ENCODE data around the gene FERMT3. TPM values are rescaled to one million over a fixed set of nuclear protein-coding genes. Genes with fewer than 3 reads are reported as not detected.

The FERMT3 gene
- total and polyA plus RNA-seq, 7 experiments from 2014 or later: 77.1 to 209 (median 120) TPM

DNA sequence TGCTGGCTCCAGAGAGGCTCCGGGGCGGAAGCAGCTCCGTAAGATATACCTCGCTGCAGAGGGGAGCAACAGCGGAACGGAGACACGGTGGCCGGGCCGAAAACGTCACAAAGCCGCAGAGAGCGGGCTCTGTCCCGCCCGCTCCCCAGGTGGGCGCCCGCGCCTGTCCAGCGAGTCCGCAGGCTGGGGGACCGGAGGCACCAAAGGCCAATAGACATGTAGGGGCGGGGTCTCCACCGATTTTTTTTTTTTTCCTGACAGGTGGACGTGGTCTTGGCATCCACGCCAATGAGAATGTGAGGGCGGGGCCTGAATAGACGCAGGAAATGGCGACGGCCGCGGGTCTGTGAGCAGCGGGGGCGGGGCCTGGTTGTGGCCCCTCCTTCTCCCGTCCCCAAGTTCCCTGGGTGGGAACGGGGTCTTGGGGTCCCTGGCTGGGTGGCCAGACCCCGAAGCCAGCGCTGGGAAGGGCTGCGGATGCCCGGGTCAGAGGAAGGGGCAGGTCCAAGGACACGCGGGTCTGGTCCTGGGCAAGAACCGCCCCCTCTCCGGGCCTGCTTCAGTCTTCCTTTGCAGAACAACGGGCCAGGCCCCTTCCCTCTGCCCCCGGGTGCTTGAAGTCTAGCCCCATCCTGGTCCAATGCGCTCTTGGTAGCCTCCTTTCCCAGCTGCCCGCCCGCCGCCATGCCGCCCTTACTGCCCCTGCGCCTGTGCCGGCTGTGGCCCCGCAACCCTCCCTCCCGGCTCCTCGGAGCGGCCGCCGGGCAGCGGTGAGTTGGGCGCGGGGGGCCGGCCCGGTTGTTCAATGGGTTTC, 23.9 kb downstream of the FERMT3 start, which contains the start of gene DNAJC4:
Gene DNAJC4, plus strand, starts transcription at position 378 of the 814 bp plus-strand sequence. Its CDS starts 307 bp downstream, at position 685.
- intact Hi-C loops (cut with micrococcal nuclease): loop anchor here (1.0 kb wide), 8 partner anchors 11 to 75 kb away; partner anchors contain the start of genes FKBP2 (in 2 of the 2), ESRRA (in 1 of the 2) and GPR137 (in 1 of the 2)
- peak within 1 kb of the TSS; percentile 79 for H3K4me3 ChIP-seq (ENCODE audit: low read length)
- H3K9me3 ChIP-seq (ENCODE audit: control insufficient read depth in 2 of 3, low read length in 3 of 3): no peaks in the 10 kb centered on the region

DNA sequence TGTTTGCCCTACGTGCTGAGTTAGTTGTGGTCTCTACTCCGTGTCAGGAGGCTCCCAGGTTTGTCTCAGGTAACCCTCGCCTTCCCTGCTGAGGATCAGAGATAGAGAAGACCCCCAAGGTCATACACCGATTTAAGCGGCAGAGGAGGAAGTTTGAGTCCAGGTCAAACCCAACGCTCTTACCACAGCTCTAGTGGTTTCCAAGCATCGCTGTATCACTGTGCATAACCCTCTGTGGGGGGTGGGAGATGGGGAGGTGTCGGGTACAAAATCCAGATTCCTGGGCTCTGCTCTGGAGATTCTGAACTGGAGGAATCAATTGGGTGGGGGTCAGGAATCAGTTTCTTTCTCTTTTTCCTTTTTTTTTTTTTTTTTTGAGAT, 24.5 kb downstream of the FERMT3 start:
- ATAC-seq (no peak), DNase-seq (no peak)
- Mint-ChIP-seq H3K27me3 (no peaks in the 10 kb centered on the region), H3K4me1 (peaks cover 28 to 74% (median 55%) of the 10 kb centered on the region in 7 donors), H3K9me3 (no peaks in the 10 kb centered on the region), H3K4me3 (peak overlapping the region; percentile 88 to 96 (median 90)), H3K27ac (peak overlapping the region; percentile 69 to 96 (median 92)), H3K36me3 (peaks cover 0 to 1% (median 0%) of the 10 kb centered on the region in 5 donors)
- intact Hi-C loops (cut with micrococcal nuclease): loop anchor here (1.0 kb wide), 8 partner anchors 10 to 74 kb away; partner anchors contain the start of genes FKBP2 (in 2 of the 2), ESRRA (in 1 of the 2) and GPR137 (in 1 of the 2)
- Histone ChIP-seq H3K27ac (ENCODE audit: low read depth, low read length) (peak overlapping the region; percentile 83), H3K4me1 (ENCODE audit: control insufficient read depth in 2 of 2, insufficient read depth in 2 of 2, low read length in 2 of 2) (peaks cover 32 to 43% of the 10 kb centered on the region in 2 donors), H3K27me3 (ENCODE audit: control insufficient read depth in 2 of 2, insufficient read depth in 2 of 2, low read length in 2 of 2) (no peaks in the 10 kb centered on the region), H3K36me3 (ENCODE audit: control insufficient read depth in 2 of 3, insufficient read depth in 3 of 3, low read length in 3 of 3) (no peaks in the 10 kb centered on the region), H3K9me3 (ENCODE audit: control insufficient read depth in 2 of 3, low read length in 3 of 3) (no peaks in the 10 kb centered on the region), H3K4me3 (ENCODE audit: low read length) (peak overlapping the region; percentile 79)
- POLR2A ChIA-PET: interaction anchor here (0.6 to 8.3 kb wide), 8 partner anchors 9 to 1440 kb away, joined by 3 to 94 read pairs (median 5); partner anchors contain the start of genes FERMT3 and FKBP2
- CTCF ChIA-PET: no interaction called here

More for the DNA sequence above, 23.9 kb downstream of the FERMT3 start, which contains the start of gene DNAJC4:
- H3K36me3 Mint-ChIP-seq: peaks cover 0 to 1% (median 0%) of the 10 kb centered on the region in 5 donors
- Histone ChIP-seq H3K4me1 (ENCODE audit: control insufficient read depth in 2 of 2, insufficient read depth in 2 of 2, low read length in 2 of 2) (peaks cover 30 to 42% of the 10 kb centered on the region in 2 donors), H3K27me3 (ENCODE audit: control insufficient read depth in 2 of 2, insufficient read depth in 2 of 2, low read length in 2 of 2) (no peaks in the 10 kb centered on the region), H3K36me3 (ENCODE audit: control insufficient read depth in 2 of 3, insufficient read depth in 3 of 3, low read length in 3 of 3) (no peaks in the 10 kb centered on the region), H3K27ac (ENCODE audit: low read depth, low read length) (peak within 1 kb of the TSS; percentile 83)
- peak within 1 kb of the TSS; percentile 85 to 96 (median 92) for H3K27ac Mint-ChIP-seq
- POLR2A ChIA-PET: interaction anchor here (0.6 to 8.3 kb wide), 12 partner anchors 9 to 1440 kb away, joined by 3 to 94 read pairs (median 5); partner anchors contain the start of genes FERMT3, FKBP2 and STIP1
- ATAC-seq (peak; percentile 74), DNase-seq (peak; percentile 76 to 90 (median 87))
- no peaks in the 10 kb centered on the region for H3K9me3 Mint-ChIP-seq
- H3K4me1 Mint-ChIP-seq: peaks cover 25 to 69% (median 54%) of the 10 kb centered on the region in 7 donors
- peak within 1 kb of the TSS; percentile 88 to 96 (median 90) for H3K4me3 Mint-ChIP-seq
- H3K27me3 Mint-ChIP-seq: no peaks in the 10 kb centered on the region
- CTCF ChIA-PET: interaction anchor here (0.7 to 0.8 kb wide), 2 partner anchors 42 to 74 kb away, joined by 3 to 6 read pairs; partner anchors contain the start of gene ESRRA

DNA sequence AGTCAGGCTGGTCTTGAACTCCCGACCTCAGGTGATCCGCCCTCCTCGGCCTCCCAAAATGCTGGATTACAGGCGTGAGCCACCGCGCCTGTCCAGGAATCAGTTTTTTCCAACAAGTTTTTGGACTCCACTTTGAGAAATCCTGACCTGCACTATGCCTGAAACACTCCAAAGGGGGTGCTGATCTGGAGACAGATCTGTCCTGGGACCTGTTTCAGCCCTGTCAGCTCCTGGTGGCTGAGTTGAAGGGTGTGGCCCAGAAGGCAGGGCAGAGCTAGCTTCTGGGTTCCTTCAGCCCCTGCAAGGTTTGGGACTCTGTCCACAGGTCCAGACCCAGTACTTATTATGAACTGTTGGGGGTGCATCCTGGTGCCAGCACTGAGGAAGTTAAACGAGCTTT, 25.0 kb downstream of the FERMT3 start:
- no peaks in the 10 kb centered on the region for H3K9me3 Mint-ChIP-seq

DNA sequence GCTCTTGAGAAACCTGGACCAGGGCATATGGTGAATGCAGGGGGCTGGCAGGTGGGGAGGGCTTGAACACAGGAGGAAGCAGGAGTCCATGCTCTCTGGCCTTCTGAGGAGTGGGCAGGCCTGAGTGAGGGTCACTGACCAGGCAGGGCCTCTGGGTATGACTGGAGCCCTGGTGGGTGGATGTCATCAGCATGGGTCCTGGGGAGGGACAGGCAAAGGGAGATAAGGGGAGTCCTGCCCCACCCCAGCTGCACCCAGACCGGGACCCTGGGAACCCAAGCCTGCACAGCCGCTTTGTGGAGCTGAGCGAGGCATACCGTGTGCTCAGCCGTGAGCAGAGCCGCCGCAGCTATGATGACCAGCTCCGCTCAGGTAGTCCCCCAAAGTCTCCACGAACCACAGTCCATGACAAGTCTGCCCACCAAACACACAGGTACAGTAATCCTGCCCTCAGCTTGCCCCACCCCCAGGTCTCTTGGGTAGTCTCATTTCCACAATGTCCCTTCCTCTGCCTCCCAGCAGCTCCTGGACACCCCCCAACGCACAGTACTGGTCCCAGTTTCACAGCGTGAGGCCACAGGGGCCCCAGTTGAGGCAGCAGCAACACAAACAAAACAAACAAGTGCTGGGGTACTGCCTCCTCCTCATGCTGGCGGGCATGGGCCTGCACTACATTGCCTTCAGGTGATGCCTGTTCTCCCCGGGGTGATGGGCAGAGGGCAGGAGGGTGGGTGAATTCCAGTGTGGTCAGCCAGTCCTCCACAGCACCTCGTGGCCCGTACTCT, 25.9 kb downstream of the FERMT3 start:
- POLR2A ChIA-PET: interaction anchor here (0.6 to 8.3 kb wide), 13 partner anchors 9 to 1419 kb away, joined by 3 to 94 read pairs (median 5); partner anchors contain the start of genes FERMT3, FKBP2 and PLCB3
- H3K27ac Mint-ChIP-seq: peak overlapping the region; percentile 61 to 96 (median 84)
- intact Hi-C loops (cut with micrococcal nuclease): no loop called here

More for the DNA sequence above, 25.0 kb downstream of the FERMT3 start:
- CTCF ChIA-PET: interaction anchor here (2.0 kb wide), 1 partner anchor 69 kb away, joined by 6 read pairs; the partner anchor contains the start of gene CATSPERZ
- Histone ChIP-seq H3K9me3 (ENCODE audit: control insufficient read depth in 2 of 3, low read length in 3 of 3) (no peaks in the 10 kb centered on the region), H3K27ac (ENCODE audit: low read depth, low read length) (peak overlapping the region; percentile 47), H3K4me3 (ENCODE audit: low read length) (no peak overlapping the region), H3K4me1 (ENCODE audit: control insufficient read depth in 2 of 2, insufficient read depth in 2 of 2, low read length in 2 of 2) (peaks cover 32 to 43% of the 10 kb centered on the region in 2 donors), H3K36me3 (ENCODE audit: control insufficient read depth in 2 of 3, insufficient read depth in 3 of 3, low read length in 3 of 3) (no peaks in the 10 kb centered on the region), H3K27me3 (ENCODE audit: control insufficient read depth in 2 of 2, insufficient read depth in 2 of 2, low read length in 2 of 2) (no peaks in the 10 kb centered on the region)
- intact Hi-C loops (cut with micrococcal nuclease): no loop called here
- no peaks in the 10 kb centered on the region for H3K27me3 Mint-ChIP-seq
- H3K4me1 Mint-ChIP-seq: peaks cover 28 to 76% (median 55%) of the 10 kb centered on the region in 7 donors
- ATAC-seq: no peak
- H3K27ac Mint-ChIP-seq: peak overlapping the region in 8 of 9 donors; percentile 9 to 96 (median 84)
- no peak for DNase-seq
- POLR2A ChIA-PET: interaction anchor here (0.8 to 8.3 kb wide), 8 partner anchors 8 to 38 kb away, joined by 3 to 94 read pairs (median 4); partner anchors contain the start of genes FERMT3, FKBP2 and PLCB3
- H3K36me3 Mint-ChIP-seq: peaks cover 0 to 1% (median 0%) of the 10 kb centered on the region in 5 donors
- peak overlapping the region; percentile 55 to 96 (median 90) for H3K4me3 Mint-ChIP-seq

DNA sequence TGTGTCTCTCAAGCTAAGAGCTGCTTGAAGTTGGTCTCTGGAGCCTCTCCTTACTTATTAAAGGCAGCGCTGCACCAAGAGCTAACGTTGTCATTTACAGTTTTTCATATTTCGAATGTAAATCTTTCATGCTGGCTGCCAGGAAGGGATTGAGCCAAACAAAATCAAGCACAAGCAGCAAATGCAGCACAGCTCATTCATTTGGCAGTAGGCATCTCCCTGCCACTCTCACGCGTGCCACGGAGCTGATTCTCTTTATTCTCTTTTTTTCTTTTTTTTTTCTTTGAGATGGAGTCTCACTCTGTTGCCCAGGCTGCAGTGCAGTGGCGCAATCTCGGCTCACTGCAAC, 26.4 kb downstream of the FERMT3 start:
- ChIA-PET CTCF (interaction anchor here (0.6 to 2.0 kb wide), 4 partner anchors 8 to 68 kb away, joined by 3 to 6 read pairs (median 6); partner anchors contain the start of genes CATSPERZ and FKBP2), POLR2A (interaction anchor here (0.6 to 8.3 kb wide), 12 partner anchors 9 to 1419 kb away, joined by 3 to 94 read pairs (median 4); partner anchors contain the start of genes FERMT3, FKBP2 and PLCB3)
- Mint-ChIP-seq H3K36me3 (peaks cover 0 to 7% (median 0%) of the 10 kb centered on the region in 5 donors), H3K4me1 (peaks cover 22 to 63% (median 46%) of the 10 kb centered on the region in 7 donors), H3K27me3 (no peaks in the 10 kb centered on the region), H3K27ac (peak overlapping the region; percentile 61 to 96 (median 83)), H3K4me3 (peak overlapping the region; percentile 71 to 90 (median 83)), H3K9me3 (no peaks in the 10 kb centered on the region)
- Histone ChIP-seq H3K27ac (ENCODE audit: low read depth, low read length) (peak overlapping the region; percentile 47), H3K27me3 (ENCODE audit: control insufficient read depth in 2 of 2, insufficient read depth in 2 of 2, low read length in 2 of 2) (no peaks in the 10 kb centered on the region), H3K9me3 (ENCODE audit: control insufficient read depth in 2 of 3, low read length in 3 of 3) (no peaks in the 10 kb centered on the region), H3K4me3 (ENCODE audit: low read length) (no peak overlapping the region), H3K36me3 (ENCODE audit: control insufficient read depth in 2 of 3, insufficient read depth in 3 of 3, low read length in 3 of 3) (peaks cover 0 to 9% (median 4%) of the 10 kb centered on the region in 3 experiments), H3K4me1 (ENCODE audit: control insufficient read depth in 2 of 2, insufficient read depth in 2 of 2, low read length in 2 of 2) (peaks cover 23 to 34% of the 10 kb centered on the region in 2 donors)
- DNase-seq: no peak
- no peak for ATAC-seq
- intact Hi-C loops (cut with micrococcal nuclease): no loop called here

More for the DNA sequence above, 25.9 kb downstream of the FERMT3 start:
- Mint-ChIP-seq H3K36me3 (peaks cover 0 to 7% (median 0%) of the 10 kb centered on the region in 5 donors), H3K4me1 (peaks cover 23 to 69% (median 50%) of the 10 kb centered on the region in 7 donors), H3K27me3 (no peaks in the 10 kb centered on the region), H3K9me3 (no peaks in the 10 kb centered on the region), H3K4me3 (peak overlapping the region; percentile 20 to 96 (median 89))
- peaks cover 0 to 3% (median 0%) of the 10 kb centered on the region in 3 experiments for H3K36me3 ChIP-seq (ENCODE audit: control insufficient read depth in 2 of 3, insufficient read depth in 3 of 3, low read length in 3 of 3)
- H3K9me3 ChIP-seq (ENCODE audit: control insufficient read depth in 2 of 3, low read length in 3 of 3): no peaks in the 10 kb centered on the region
- no peak overlapping the region for H3K4me3 ChIP-seq (ENCODE audit: low read length)
- H3K27me3 ChIP-seq (ENCODE audit: control insufficient read depth in 2 of 2, insufficient read depth in 2 of 2, low read length in 2 of 2): no peaks in the 10 kb centered on the region
- H3K4me1 ChIP-seq (ENCODE audit: control insufficient read depth in 2 of 2, insufficient read depth in 2 of 2, low read length in 2 of 2): peaks cover 26 to 37% of the 10 kb centered on the region in 2 donors
- peak overlapping the region; percentile 47 for H3K27ac ChIP-seq (ENCODE audit: low read depth, low read length)
- no peak for DNase-seq
- ATAC-seq: no peak
- CTCF ChIA-PET: interaction anchor here (0.6 to 2.0 kb wide), 4 partner anchors 9 to 69 kb away, joined by 3 to 6 read pairs (median 6); partner anchors contain the start of genes CATSPERZ and FKBP2
